HepG2 (cell line): ENCODE results near the gene COL4A6. TPM values are rescaled to one million over a fixed set of nuclear protein-coding genes. Genes with fewer than 3 reads are reported as not detected.
A peak's percentile ranks its signal among the peaks of the same experiment; 100 is the strongest.

ENCODE experiments used
- HNRNPL ChIP-seq: fragments of 200-400 bp; formaldehyde crosslinking; IDR thresholded peaks from 2 replicates; pipeline ENCODE4 v1.6.1; 2017; ENCODE audit warnings: mild to moderate bottlenecking, low read depth, low read length
- HOXD1 ChIP-seq: sonication (generic); formaldehyde crosslinking; IDR thresholded peaks from 2 replicates; pipeline ENCODE4 v1.5.0; 2020; ENCODE audit warnings: missing genetic modification reagents
- MEIS2 ChIP-seq: sonication (generic); formaldehyde crosslinking; IDR thresholded peaks from 2 replicates; pipeline ENCODE4 v1.9.0; 2021; ENCODE audit warnings: mild to moderate bottlenecking, missing genetic modification reagents
- MYC ChIP-seq: sonication (generic); formaldehyde crosslinking; IDR thresholded peaks from 2 replicates; pipeline ENCODE4 v1.9.0; 2021; ENCODE audit warnings: missing genetic modification reagents, borderline replicate concordance
- NR2F6 ChIP-seq, 2 experiments: IDR thresholded peaks; 2 replicates each; pipeline ENCODE4 v1.6.1; 2016; ENCODE audit warnings: antibody characterized with exemption in 1 of 2, mild to moderate bottlenecking in 1 of 2
- SALL1 ChIP-seq: sonication (generic); formaldehyde crosslinking; IDR thresholded peaks from 2 replicates; pipeline ENCODE4 v1.8.0; 2022; ENCODE audit warnings: mild to moderate bottlenecking, missing genetic modification reagents
- ZMAT3 ChIP-seq: sonication (generic); formaldehyde crosslinking; conservative IDR thresholded peaks from 2 replicates; pipeline ENCODE4 v1.7.0; 2021; ENCODE audit warnings: missing genetic modification reagents
- ZNF564 ChIP-seq: sonication (generic); formaldehyde crosslinking; IDR thresholded peaks from 2 replicates; pipeline ENCODE4 v1.8.1; 2023; ENCODE audit warnings: mild to moderate bottlenecking, missing genetic modification reagents
- ZNF589 ChIP-seq: sonication (generic); formaldehyde crosslinking; conservative IDR thresholded peaks from 2 replicates; pipeline ENCODE4 v1.8.0; 2022; ENCODE audit warnings: mild to moderate bottlenecking, moderate library complexity, missing genetic modification reagents
- ZNF746 ChIP-seq: sonication (generic); formaldehyde crosslinking; IDR thresholded peaks from 2 replicates; pipeline ENCODE4 v1.8.0; 2022; ENCODE audit warnings: mild to moderate bottlenecking, missing genetic modification reagents
- ZNF782 ChIP-seq: sonication (generic); formaldehyde crosslinking; IDR thresholded peaks from 2 replicates; pipeline ENCODE4 v1.4.0; 2020; ENCODE audit warnings: missing genetic modification reagents, mild to moderate bottlenecking, borderline replicate concordance
- polyA plus RNA-seq, 8 experiments: library from polyadenylated mRNA; depleted of rRNA in 3 of 8; stranded (reverse) in 7 of 8; unstranded in 1 of 8; fragments of >200 nt; fragmentation: Illumina TruSeq in 4 of 8; extraction: Trizol in 4 of 8; gene quantifications; 2 replicates each; pipeline versions ENCODE4 v1.2.1 to v1.2.3, GENCODE V29; 2011 to 2016; ENCODE audit warnings: low read depth in 4 of 8, missing spikeins in 1 of 8, mixed read lengths in 1 of 8; ENCODE audit not compliant: insufficient read depth in 1 of 8
- total RNA-seq, 5 experiments: library from RNA; depleted of rRNA; stranded (reverse); fragments of >200 nt; fragmentation: Illumina TruSeq; extraction: Trizol; gene quantifications; 2 replicates each; pipeline ENCODE4 v1.2.3, GENCODE V29; 2016; ENCODE audit warnings: low read depth in 1 of 5
- TF ChIP-seq, protein P1 (sequence below): sonication (generic); formaldehyde crosslinking; conservative IDR thresholded peaks from 2 replicates; pipeline ENCODE4 v1.4.0; 2020; ENCODE audit warnings: mild to moderate bottlenecking, missing genetic modification reagents, moderate library complexity
- TF ChIP-seq, protein P2 (sequence below), 2 experiments: fragments of 450-650 bp in 1 of 2; sonication (generic) in 1 of 2; formaldehyde crosslinking in 1 of 2; IDR thresholded peaks; 2 replicates each; pipeline versions ENCODE4 v1.6.1 to v1.8.0; 2016 to 2022; ENCODE audit warnings: antibody characterized with exemption in 1 of 2, mild to moderate bottlenecking in 1 of 2, missing genetic modification reagents in 1 of 2
- TF ChIP-seq, protein P3 (sequence below), 2 experiments: sonication (generic) in 1 of 2; formaldehyde crosslinking in 1 of 2; IDR thresholded peaks; 2 replicates each; pipeline versions ENCODE4 v1.4.0 to v1.6.1; 2018 to 2020; ENCODE audit warnings: missing genetic modification reagents in 2 of 2, borderline replicate concordance in 1 of 2, low read depth in 1 of 2, mild to moderate bottlenecking in 1 of 2, missing biosample characterization in 1 of 2

The COL4A6 gene
- total and polyA plus RNA-seq, 2 of the 13 experiments (the other 11 are each of a cell fraction or from before 2014, with no cell fraction given), result 4.5 to 8.2 TPM

DNA sequence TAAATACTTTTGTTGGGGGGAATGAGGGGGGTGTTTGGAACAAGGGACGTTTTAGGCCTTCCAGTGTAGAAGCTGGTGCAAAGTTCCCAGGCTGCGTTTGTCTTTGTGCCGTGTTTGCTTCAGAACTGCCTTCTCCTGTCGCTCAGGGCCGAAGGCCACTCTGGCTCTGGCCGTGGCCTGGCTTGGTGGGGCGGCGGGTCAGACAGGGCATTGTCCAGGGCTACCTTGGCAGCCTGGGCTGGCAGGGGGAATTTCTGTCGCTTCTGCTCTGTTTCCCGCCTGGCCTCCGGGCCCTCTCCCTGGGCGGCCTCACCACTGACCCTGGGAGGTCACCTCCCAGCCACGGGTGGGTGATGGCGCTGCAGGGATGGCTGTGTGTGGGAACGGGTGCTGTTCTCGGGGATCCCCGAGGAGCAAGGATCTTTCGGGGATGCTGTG lies 140.0 kb downstream of the COL4A6 start (continued):
- TF ChIP-seq MEIS2 (CRISPR knock-in tag), result peak; percentile 46; the same call in 1 of the 2 replicates
- peak; percentile 47; the same call in 1 of the 2 replicates for TF ChIP-seq SALL1 (CRISPR knock-in tag)
- no peak for TF ChIP-seq ZNF564 (CRISPR knock-in tag)
- TF ChIP-seq ZNF746 (CRISPR knock-in tag), result no peak
- peak; percentile 92 for TF ChIP-seq HNRNPL
- TF ChIP-seq ZNF589, result no peak
- TF ChIP-seq HOXD1 (CRISPR knock-in tag), result no peak
- TF ChIP-seq, protein P1, sequence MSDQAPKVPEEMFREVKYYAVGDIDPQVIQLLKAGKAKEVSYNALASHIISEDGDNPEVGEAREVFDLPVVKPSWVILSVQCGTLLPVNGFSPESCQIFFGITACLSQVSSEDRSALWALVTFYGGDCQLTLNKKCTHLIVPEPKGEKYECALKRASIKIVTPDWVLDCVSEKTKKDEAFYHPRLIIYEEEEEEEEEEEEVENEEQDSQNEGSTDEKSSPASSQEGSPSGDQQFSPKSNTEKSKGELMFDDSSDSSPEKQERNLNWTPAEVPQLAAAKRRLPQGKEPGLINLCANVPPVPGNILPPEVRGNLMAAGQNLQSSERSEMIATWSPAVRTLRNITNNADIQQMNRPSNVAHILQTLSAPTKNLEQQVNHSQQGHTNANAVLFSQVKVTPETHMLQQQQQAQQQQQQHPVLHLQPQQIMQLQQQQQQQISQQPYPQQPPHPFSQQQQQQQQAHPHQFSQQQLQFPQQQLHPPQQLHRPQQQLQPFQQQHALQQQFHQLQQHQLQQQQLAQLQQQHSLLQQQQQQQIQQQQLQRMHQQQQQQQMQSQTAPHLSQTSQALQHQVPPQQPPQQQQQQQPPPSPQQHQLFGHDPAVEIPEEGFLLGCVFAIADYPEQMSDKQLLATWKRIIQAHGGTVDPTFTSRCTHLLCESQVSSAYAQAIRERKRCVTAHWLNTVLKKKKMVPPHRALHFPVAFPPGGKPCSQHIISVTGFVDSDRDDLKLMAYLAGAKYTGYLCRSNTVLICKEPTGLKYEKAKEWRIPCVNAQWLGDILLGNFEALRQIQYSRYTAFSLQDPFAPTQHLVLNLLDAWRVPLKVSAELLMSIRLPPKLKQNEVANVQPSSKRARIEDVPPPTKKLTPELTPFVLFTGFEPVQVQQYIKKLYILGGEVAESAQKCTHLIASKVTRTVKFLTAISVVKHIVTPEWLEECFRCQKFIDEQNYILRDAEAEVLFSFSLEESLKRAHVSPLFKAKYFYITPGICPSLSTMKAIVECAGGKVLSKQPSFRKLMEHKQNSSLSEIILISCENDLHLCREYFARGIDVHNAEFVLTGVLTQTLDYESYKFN (CRISPR knock-in tag), result peak; percentile 61
- TF ChIP-seq NR2F6 (IDR thresholded peaks at IDR 0.05), result peak; percentile 7; the same call in 1 of the 2 replicates
- no peak for TF ChIP-seq NR2F6 (CRISPR knock-in tag; IDR thresholded peaks at IDR 0.05)
- TF ChIP-seq, protein P2, sequence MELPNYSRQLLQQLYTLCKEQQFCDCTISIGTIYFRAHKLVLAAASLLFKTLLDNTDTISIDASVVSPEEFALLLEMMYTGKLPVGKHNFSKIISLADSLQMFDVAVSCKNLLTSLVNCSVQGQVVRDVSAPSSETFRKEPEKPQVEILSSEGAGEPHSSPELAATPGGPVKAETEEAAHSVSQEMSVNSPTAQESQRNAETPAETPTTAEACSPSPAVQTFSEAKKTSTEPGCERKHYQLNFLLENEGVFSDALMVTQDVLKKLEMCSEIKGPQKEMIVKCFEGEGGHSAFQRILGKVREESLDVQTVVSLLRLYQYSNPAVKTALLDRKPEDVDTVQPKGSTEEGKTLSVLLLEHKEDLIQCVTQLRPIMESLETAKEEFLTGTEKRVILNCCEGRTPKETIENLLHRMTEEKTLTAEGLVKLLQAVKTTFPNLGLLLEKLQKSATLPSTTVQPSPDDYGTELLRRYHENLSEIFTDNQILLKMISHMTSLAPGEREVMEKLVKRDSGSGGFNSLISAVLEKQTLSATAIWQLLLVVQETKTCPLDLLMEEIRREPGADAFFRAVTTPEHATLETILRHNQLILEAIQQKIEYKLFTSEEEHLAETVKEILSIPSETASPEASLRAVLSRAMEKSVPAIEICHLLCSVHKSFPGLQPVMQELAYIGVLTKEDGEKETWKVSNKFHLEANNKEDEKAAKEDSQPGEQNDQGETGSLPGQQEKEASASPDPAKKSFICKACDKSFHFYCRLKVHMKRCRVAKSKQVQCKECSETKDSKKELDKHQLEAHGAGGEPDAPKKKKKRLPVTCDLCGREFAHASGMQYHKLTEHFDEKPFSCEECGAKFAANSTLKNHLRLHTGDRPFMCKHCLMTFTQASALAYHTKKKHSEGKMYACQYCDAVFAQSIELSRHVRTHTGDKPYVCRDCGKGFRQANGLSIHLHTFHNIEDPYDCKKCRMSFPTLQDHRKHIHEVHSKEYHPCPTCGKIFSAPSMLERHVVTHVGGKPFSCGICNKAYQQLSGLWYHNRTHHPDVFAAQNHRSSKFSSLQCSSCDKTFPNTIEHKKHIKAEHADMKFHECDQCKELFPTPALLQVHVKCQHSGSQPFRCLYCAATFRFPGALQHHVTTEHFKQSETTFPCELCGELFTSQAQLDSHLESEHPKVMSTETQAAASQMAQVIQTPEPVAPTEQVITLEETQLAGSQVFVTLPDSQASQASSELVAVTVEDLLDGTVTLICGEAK (IDR thresholded peaks at IDR 0.05), result no peak
- TF ChIP-seq, protein P2 (CRISPR knock-in tag; IDR thresholded peaks at IDR 0.05), result 0 out of 2 replicates have a peak, but pooled peaks have one; percentile 34
- TF ChIP-seq, protein P3, sequence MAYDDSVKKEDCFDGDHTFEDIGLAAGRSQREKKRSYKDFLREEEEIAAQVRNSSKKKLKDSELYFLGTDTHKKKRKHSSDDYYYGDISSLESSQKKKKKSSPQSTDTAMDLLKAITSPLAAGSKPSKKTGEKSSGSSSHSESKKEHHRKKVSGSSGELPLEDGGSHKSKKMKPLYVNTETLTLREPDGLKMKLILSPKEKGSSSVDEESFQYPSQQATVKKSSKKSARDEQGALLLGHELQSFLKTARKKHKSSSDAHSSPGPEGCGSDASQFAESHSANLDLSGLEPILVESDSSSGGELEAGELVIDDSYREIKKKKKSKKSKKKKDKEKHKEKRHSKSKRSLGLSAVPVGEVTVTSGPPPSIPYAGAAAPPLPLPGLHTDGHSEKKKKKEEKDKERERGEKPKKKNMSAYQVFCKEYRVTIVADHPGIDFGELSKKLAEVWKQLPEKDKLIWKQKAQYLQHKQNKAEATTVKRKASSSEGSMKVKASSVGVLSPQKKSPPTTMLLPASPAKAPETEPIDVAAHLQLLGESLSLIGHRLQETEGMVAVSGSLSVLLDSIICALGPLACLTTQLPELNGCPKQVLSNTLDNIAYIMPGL (CRISPR knock-in tag; IDR thresholded peaks at IDR 0.05; ENCODE audit: borderline replicate concordance in 1 of 2, low read depth in 1 of 2), result 0 out of 4 replicates have a peak, but pooled peaks of 1 of the 2 experiments have one; percentile 24
- TF ChIP-seq ZMAT3 (CRISPR knock-in tag), result no peak
- TF ChIP-seq MYC (CRISPR knock-in tag), result peak; percentile 24; the same call in 1 of the 2 replicates
- TF ChIP-seq ZNF782, result no peak
